WTC11 (cell line): Measurements from ENCODE around the gene OXLD1. TPM values are rescaled to one million over a fixed set of nuclear protein-coding genes. Genes with fewer than 3 reads are reported as not detected.

Source experiments
- ATAC-seq: fragments of 200-7000 bp; cut with Tn5 transposase; 2 replicates; pipeline ENCODE4 v1.10.0; 2021; ENCODE audit warnings: mild to moderate bottlenecking, moderate library complexity
- CTCF ChIA-PET: fragments of 300-600 bp; sonication (Branson Sonifier 250); formaldehyde crosslinking; loops from one replicate; lab custom pipeline; 2021; ENCODE audit warnings: antibody characterized with exemption; lab: Charles Lee
- POLR2A ChIA-PET: fragments of 350-600 bp; sonication (Branson Sonifier 250); formaldehyde crosslinking; loops from one replicate; lab custom pipeline; 2021; ENCODE audit warnings: antibody characterized with exemption; lab: Charles Lee
- DNase-seq: peaks from one replicate; pipeline ENCODE4 v3.0.0; 2021; ENCODE audit warnings: low spot score
- H3K27ac Mint-ChIP-seq: 2 replicates; pipeline ENCODE4 v1.8.0; 2021; ENCODE audit warnings: mixed read lengths
- H3K27me3 Mint-ChIP-seq: 2 replicates; pipeline ENCODE4 v1.8.0; 2021; ENCODE audit warnings: low read depth, mild to moderate bottlenecking, moderate library complexity, mixed read lengths
- H3K36me3 Mint-ChIP-seq: 2 replicates; pipeline ENCODE4 v1.8.0; 2021; ENCODE audit warnings: mixed read lengths
- H3K4me1 Mint-ChIP-seq: 2 replicates; pipeline ENCODE4 v1.8.0; 2022; ENCODE audit warnings: mixed read lengths
- H3K4me3 Mint-ChIP-seq: 2 replicates; pipeline ENCODE4 v1.8.0; 2021; ENCODE audit warnings: mild to moderate bottlenecking, moderate library complexity, mixed read lengths
- H3K9me3 Mint-ChIP-seq: 2 replicates; pipeline ENCODE4 v1.8.0; 2021; ENCODE audit warnings: mixed read lengths
- ATF3 ChIP-seq: sonication (generic); formaldehyde crosslinking; conservative IDR thresholded peaks from 2 replicates; pipeline ENCODE4 v1.8.1; 2022; ENCODE audit warnings: mild to moderate bottlenecking, missing genetic modification reagents
- CBFB ChIP-seq: sonication (generic); formaldehyde crosslinking; IDR thresholded peaks from 2 replicates; pipeline ENCODE4 v1.8.1; 2022; ENCODE audit warnings: mild to moderate bottlenecking, low read depth, missing genetic modification reagents
- E2F5 ChIP-seq: sonication (generic); formaldehyde crosslinking; IDR thresholded peaks from 2 replicates; pipeline ENCODE4 v1.8.1; 2022; ENCODE audit warnings: mild to moderate bottlenecking, moderate library complexity, missing genetic modification reagents
- ELF4 ChIP-seq: sonication (generic); formaldehyde crosslinking; IDR thresholded peaks from 2 replicates; pipeline ENCODE4 v1.8.1; 2022; ENCODE audit warnings: low read depth, mild to moderate bottlenecking, moderate library complexity, missing genetic modification reagents
- FOXP4 ChIP-seq: sonication (generic); formaldehyde crosslinking; IDR thresholded peaks from 2 replicates; pipeline ENCODE4 v1.8.0; 2022; ENCODE audit warnings: mild to moderate bottlenecking, missing genetic modification reagents
- GRHL2 ChIP-seq: fragments of 250-450 bp; sonication (Bioruptor Pico); IDR thresholded peaks from 2 replicates; pipeline ENCODE4 v1.8.0; 2022; ENCODE audit warnings: mild to moderate bottlenecking, moderate library complexity; ENCODE audit not compliant: insufficient replicate concordance, severe bottlenecking
- MXD4 ChIP-seq: fragments of 250-450 bp; sonication (Bioruptor Pico); IDR thresholded peaks from 2 replicates; pipeline ENCODE4 v1.8.0; 2021; ENCODE audit warnings: mild to moderate bottlenecking, moderate library complexity, borderline replicate concordance
- NR2C2 ChIP-seq: sonication (generic); formaldehyde crosslinking; IDR thresholded peaks from 2 replicates; pipeline ENCODE4 v1.8.0; 2022; ENCODE audit warnings: mild to moderate bottlenecking, missing genetic modification reagents
- RELA ChIP-seq: sonication (generic); formaldehyde crosslinking; IDR thresholded peaks from 2 replicates; pipeline ENCODE4 v1.8.1; 2022; ENCODE audit warnings: missing genetic modification reagents, mild to moderate bottlenecking, borderline replicate concordance
- SOX15 ChIP-seq: fragments of 250-450 bp; sonication (Bioruptor Pico); IDR thresholded peaks from 2 replicates; pipeline ENCODE4 v1.9.0; 2021; ENCODE audit warnings: mild to moderate bottlenecking
- SP1 ChIP-seq: sonication (generic); formaldehyde crosslinking; conservative IDR thresholded peaks from 2 replicates; pipeline ENCODE4 v1.8.1; 2022; ENCODE audit warnings: missing genetic modification reagents
- ZBTB21 ChIP-seq: sonication (generic); formaldehyde crosslinking; IDR thresholded peaks from 2 replicates; pipeline ENCODE4 v1.8.1; 2023; ENCODE audit warnings: mild to moderate bottlenecking, missing genetic modification reagents, borderline replicate concordance
- ZNF219 ChIP-seq: sonication (generic); formaldehyde crosslinking; IDR thresholded peaks from 2 replicates; pipeline ENCODE4 v1.8.0; 2023; ENCODE audit warnings: missing genetic modification reagents, mild to moderate bottlenecking, borderline replicate concordance
- ZNF396 ChIP-seq: fragments of 250-450 bp; sonication (Bioruptor Pico); IDR thresholded peaks from 2 replicates; pipeline ENCODE4 v1.8.0; 2021; ENCODE audit warnings: mild to moderate bottlenecking, moderate library complexity, borderline replicate concordance
- total RNA-seq: library from RNA; stranded (reverse); gene quantifications from 3 replicates; pipeline ENCODE4 v1.2.3, GENCODE V29; 2021
- TF ChIP-seq, protein P1 (sequence below): sonication (generic); formaldehyde crosslinking; IDR thresholded peaks from 2 replicates; pipeline ENCODE4 v1.8.1; 2022; ENCODE audit warnings: mild to moderate bottlenecking, missing genetic modification reagents, moderate library complexity, borderline replicate concordance
- TF ChIP-seq, protein P2 (sequence below): sonication (generic); formaldehyde crosslinking; IDR thresholded peaks from 2 replicates; pipeline ENCODE4 v1.8.1; 2022; ENCODE audit warnings: missing genetic modification reagents, borderline replicate concordance
- TF ChIP-seq, protein P3 (sequence below): sonication (generic); formaldehyde crosslinking; IDR thresholded peaks from 2 replicates; pipeline ENCODE4 v1.8.1; 2023; ENCODE audit warnings: mild to moderate bottlenecking, missing genetic modification reagents
- TF ChIP-seq, protein P4 (sequence below): sonication (generic); formaldehyde crosslinking; IDR thresholded peaks from 2 replicates; pipeline ENCODE4 v1.8.0; 2023; ENCODE audit warnings: missing genetic modification reagents

OXLD1 gene
- total RNA-seq, 1 experiment from 2014 or later = 49.6 TPM

GRCh38 chr17:81682565-81683207 lies 16.3 kb upstream of the OXLD1 start (continued):
- TF ChIP-seq FOXP4 (no peak), GRHL2 (no peak), ZNF396 (CRISPR knock-in tag) (no peak)

DNA sequence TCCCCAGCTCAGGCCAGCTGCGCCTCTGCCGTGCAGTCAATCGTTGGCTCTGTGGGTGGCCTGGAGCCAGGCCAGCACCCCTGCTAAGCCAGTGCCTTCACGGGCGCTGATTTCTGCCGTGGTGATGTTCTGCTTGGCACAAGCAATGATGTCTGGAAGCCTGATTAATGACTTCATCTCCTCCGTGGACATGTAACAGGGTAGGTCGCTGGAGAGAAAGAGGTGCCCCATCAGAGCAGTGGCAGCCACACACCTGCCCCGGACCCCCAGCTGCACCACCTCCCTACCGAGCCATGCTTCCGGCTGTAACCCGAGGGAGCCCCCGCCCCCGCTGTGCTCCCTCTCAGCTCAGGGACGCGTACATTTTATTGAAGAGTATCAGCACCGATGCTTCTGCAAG lies 15.3 kb upstream of the OXLD1 start:
- H3K4me1 Mint-ChIP-seq = peaks cover 12% of the 10 kb centered on the region
- peaks cover 14% of the 10 kb centered on the region for H3K36me3 Mint-ChIP-seq
- H3K4me3 Mint-ChIP-seq = no peak overlapping the region
- H3K27me3 Mint-ChIP-seq = no peaks in the 10 kb centered on the region; the same call in 1 of the 2 replicates
- ATAC-seq (no peak), DNase-seq (no peak)
- CTCF ChIA-PET = no interaction called here
- POLR2A ChIA-PET = no interaction called here
- TF ChIP-seq SOX15 (CRISPR knock-in tag) (no peak), ZNF219 (CRISPR knock-in tag) (no peak)
- TF ChIP-seq, protein P1, sequence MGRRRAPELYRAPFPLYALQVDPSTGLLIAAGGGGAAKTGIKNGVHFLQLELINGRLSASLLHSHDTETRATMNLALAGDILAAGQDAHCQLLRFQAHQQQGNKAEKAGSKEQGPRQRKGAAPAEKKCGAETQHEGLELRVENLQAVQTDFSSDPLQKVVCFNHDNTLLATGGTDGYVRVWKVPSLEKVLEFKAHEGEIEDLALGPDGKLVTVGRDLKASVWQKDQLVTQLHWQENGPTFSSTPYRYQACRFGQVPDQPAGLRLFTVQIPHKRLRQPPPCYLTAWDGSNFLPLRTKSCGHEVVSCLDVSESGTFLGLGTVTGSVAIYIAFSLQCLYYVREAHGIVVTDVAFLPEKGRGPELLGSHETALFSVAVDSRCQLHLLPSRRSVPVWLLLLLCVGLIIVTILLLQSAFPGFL (CRISPR knock-in tag) = no peak
- no peak overlapping the region for H3K27ac Mint-ChIP-seq
- no peaks in the 10 kb centered on the region for H3K9me3 Mint-ChIP-seq

GRCh38 chr17:81680150-81680549 lies 13.7 kb upstream of the OXLD1 start:
- ChIA-PET CTCF (interaction anchor here (0.8 kb wide), 1 partner anchor 22 kb away, joined by 3 read pairs; the partner anchor contains the start of gene MRPL12), POLR2A (interaction anchor here (1.4 kb wide), 1 partner anchor 23 kb away, joined by 3 read pairs; the partner anchor contains the start of gene MRPL12)
- ATAC-seq (no peak), DNase-seq (no peak)
- Mint-ChIP-seq H3K36me3 (peaks cover 5% of the 10 kb centered on the region), H3K4me1 (peaks cover 12% of the 10 kb centered on the region), H3K27ac (no peak overlapping the region; the same call in 1 of the 2 replicates), H3K4me3 (no peak overlapping the region), H3K27me3 (no peaks in the 10 kb centered on the region; the same call in 1 of the 2 replicates), H3K9me3 (no peaks in the 10 kb centered on the region)
- no peak for TF ChIP-seq GRHL2

- peaks cover 28% of the 10 kb centered on the region for H3K36me3 Mint-ChIP-seq
- no peak for ATAC-seq
- H3K27ac Mint-ChIP-seq = no peak overlapping the region
- H3K4me1 Mint-ChIP-seq = no peaks in the 10 kb centered on the region
- DNase-seq = no peak
- no peaks in the 10 kb centered on the region for H3K27me3 Mint-ChIP-seq
- POLR2A ChIA-PET = no interaction called here
- H3K4me3 Mint-ChIP-seq = no peak overlapping the region
- CTCF ChIA-PET = interaction anchor here (1.2 to 1.6 kb wide), 3 partner anchors 10 to 26 kb away, joined by 5 to 6 read pairs (median 5); partner anchors contain the start of genes CCDC137, MRPL12 and OXLD1
- no peaks in the 10 kb centered on the region for H3K9me3 Mint-ChIP-seq
- TF ChIP-seq ZBTB21 (CRISPR knock-in tag) (no peak), MXD4 (CRISPR knock-in tag) (no peak), ELF4 (CRISPR knock-in tag) (no peak), E2F5 (CRISPR knock-in tag) (no peak), NR2C2 (CRISPR knock-in tag) (no peak), SP1 (no peak), RELA (CRISPR knock-in tag) (no peak), CBFB (CRISPR knock-in tag) (no peak), ATF3 (CRISPR knock-in tag) (no peak)
- TF ChIP-seq, protein P2, sequence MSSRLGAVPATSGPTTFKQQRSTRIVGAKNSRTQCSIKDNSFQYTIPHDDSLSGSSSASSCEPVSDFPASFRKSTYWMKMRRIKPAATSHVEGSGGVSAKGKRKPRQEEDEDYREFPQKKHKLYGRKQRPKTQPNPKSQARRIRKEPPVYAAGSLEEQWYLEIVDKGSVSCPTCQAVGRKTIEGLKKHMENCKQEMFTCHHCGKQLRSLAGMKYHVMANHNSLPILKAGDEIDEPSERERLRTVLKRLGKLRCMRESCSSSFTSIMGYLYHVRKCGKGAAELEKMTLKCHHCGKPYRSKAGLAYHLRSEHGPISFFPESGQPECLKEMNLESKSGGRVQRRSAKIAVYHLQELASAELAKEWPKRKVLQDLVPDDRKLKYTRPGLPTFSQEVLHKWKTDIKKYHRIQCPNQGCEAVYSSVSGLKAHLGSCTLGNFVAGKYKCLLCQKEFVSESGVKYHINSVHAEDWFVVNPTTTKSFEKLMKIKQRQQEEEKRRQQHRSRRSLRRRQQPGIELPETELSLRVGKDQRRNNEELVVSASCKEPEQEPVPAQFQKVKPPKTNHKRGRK (CRISPR knock-in tag) = no peak
- TF ChIP-seq, protein P3, sequence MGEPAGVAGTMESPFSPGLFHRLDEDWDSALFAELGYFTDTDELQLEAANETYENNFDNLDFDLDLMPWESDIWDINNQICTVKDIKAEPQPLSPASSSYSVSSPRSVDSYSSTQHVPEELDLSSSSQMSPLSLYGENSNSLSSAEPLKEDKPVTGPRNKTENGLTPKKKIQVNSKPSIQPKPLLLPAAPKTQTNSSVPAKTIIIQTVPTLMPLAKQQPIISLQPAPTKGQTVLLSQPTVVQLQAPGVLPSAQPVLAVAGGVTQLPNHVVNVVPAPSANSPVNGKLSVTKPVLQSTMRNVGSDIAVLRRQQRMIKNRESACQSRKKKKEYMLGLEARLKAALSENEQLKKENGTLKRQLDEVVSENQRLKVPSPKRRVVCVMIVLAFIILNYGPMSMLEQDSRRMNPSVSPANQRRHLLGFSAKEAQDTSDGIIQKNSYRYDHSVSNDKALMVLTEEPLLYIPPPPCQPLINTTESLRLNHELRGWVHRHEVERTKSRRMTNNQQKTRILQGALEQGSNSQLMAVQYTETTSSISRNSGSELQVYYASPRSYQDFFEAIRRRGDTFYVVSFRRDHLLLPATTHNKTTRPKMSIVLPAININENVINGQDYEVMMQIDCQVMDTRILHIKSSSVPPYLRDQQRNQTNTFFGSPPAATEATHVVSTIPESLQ = no peak
- TF ChIP-seq, protein P4, sequence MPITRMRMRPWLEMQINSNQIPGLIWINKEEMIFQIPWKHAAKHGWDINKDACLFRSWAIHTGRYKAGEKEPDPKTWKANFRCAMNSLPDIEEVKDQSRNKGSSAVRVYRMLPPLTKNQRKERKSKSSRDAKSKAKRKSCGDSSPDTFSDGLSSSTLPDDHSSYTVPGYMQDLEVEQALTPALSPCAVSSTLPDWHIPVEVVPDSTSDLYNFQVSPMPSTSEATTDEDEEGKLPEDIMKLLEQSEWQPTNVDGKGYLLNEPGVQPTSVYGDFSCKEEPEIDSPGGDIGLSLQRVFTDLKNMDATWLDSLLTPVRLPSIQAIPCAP (CRISPR knock-in tag) = no peak
Observed at GRCh38 chr17:81676906-81677305, 10.5 kb upstream of the OXLD1 start.
